NCI-H345 treated with DMSO at 0.1 percent for 48 hours (cell line): ENCODE results near the gene FERMT3.
"Not testable (repeated sequence)": the region's sequence is repeated elsewhere in the genome, so short reads cannot be mapped to it uniquely, and the experiment has no call there.

ENCODE experiments used
- DNase-seq: peaks from one replicate; lab custom pipeline; 2025; ENCODE audit not compliant: unreplicated experiment; lab: John Stamatoyannopoulos, UW

The FERMT3 gene

DNA sequence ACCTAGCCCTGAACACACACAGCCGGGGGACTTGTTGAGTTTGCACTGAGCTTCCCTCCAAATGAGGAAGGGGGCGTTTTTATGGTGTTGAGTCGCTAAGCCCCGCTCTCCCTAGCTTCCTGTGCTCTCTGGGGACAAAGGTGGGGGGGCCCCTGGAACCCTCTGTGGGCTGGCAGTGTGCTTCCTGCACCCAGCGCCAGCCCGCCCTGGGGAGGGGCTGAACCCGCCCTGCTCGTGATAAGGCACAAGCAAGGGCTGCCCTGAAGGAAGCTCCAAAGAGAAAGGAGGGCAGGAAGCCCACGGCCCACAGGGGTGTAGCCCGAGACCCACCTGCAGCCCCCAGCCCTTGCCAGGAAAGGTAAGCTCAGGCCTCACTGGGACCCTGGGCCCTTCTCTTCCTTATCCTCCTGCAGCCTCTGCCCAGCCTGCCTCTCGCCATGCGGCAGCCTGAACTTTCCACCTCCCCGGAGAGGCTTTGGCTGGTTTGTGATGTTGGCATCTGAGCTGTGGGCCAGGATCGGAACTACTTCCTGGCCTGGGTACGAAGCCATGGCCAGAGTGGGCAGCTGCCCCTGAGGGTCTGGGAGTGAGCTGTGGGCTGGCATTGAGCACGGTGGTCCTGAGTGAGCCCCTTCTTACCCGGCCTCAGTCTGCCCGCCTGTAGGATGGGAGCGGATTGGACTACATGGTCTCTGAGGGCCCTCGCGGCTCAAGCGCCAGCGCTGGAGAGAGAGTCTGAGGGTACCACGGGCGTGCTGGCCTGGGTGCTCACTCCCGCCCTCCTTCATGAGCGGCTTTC, at the start of gene FERMT3:
Gene FERMT3, plus strand, starts transcription at position 265 of the 799 bp plus-strand sequence. CDS start 644 bp downstream, outside the sequence.
- no peak for DNase-seq

DNA sequence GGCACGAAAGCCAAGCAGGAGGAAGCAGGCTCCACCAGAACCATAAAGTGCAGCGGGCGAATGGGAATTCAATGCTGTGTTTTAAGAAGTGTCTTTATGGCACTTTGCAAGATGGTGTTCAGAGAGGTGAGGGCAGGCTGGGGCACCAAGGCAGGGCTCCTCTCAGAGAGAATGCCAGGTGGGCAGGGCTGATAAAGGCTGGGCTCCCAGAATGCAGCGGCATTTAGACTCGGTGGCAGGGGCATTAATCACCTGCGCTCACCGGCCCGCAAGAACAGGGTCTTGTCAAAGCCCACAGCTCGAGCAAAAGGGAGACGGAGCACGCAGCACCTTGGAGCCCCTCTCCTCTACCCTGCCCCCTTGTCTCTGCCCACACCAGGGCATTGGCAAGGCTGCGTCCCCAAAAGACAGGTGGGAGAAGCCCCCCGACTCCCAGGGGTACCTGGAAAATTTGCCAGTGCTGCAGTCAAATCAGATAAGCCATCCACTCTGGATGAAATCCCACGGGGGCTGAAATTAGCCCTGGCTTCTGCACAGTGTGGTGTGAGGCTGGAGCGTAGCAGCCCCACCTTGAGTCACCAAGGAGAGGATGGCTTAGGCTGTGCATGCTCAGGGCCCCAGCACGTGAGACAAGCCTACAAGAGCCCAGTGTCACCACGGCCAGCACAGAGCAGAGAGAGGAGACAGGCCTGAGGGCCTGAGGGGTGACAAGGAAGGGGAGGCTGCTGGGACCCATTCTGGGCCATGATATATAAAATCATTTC, 48.7 kb upstream of the FERMT3 start:
- DNase-seq = no peak

DNA sequence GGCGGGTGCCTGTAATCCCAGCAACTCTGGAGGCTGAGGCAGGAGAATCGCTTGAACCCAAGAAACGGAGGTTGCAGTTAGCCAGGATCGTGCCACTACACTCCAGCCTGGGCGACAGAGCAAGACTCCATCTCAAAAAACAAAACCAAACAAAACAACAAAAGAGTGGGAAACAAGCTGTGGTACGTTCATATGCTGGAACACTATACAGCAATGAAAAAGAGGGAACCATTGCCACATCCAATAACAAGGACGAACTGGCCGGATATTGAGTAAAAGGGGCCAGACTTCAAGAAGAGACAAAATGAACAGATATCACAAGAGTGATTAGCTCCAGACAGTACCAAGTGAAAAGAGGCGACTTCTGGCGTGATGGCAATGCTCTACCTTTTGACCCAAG, 45.5 kb upstream of the FERMT3 start:
- DNase-seq = no peak

DNA sequence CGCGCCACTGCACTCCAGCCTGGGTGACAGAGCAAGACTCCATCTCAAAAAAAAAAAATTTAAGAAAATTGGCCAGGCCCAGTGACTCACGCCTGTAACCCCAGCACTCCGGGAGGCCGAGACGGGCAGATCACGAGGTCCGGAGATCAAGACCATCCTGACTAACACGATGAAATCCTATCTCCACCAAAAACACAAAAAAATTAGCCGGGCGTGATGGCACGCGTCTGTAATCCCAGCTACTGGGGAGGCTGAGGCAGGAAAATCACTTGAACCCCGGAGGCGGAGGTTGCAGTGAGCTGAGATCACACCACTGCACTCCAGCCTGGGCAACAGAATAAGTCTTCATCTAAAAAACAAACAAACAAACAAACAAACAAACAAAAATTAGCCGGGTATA, 43.8 kb upstream of the FERMT3 start:
- not testable (repeated sequence) for DNase-seq

DNA sequence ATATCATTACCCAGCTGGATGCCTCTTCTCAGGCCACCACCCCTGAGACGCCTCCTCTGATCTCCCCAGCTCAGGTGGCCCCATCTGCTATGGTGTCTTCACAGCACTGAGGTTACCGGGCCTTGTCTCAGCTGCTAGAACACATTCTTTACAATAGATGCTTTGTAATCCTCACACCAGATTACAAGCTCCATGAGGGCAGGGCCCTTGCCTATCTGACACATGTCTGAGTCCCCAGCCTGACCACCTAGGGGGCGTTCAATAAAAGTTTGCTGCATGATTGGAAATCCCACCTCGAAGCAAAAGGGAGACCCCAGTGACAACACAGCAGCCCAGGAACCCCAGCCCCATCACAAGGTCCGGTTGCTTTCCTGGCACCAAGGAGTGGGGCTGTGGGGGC, 42.6 kb upstream of the FERMT3 start:
- no peak for DNase-seq

DNA sequence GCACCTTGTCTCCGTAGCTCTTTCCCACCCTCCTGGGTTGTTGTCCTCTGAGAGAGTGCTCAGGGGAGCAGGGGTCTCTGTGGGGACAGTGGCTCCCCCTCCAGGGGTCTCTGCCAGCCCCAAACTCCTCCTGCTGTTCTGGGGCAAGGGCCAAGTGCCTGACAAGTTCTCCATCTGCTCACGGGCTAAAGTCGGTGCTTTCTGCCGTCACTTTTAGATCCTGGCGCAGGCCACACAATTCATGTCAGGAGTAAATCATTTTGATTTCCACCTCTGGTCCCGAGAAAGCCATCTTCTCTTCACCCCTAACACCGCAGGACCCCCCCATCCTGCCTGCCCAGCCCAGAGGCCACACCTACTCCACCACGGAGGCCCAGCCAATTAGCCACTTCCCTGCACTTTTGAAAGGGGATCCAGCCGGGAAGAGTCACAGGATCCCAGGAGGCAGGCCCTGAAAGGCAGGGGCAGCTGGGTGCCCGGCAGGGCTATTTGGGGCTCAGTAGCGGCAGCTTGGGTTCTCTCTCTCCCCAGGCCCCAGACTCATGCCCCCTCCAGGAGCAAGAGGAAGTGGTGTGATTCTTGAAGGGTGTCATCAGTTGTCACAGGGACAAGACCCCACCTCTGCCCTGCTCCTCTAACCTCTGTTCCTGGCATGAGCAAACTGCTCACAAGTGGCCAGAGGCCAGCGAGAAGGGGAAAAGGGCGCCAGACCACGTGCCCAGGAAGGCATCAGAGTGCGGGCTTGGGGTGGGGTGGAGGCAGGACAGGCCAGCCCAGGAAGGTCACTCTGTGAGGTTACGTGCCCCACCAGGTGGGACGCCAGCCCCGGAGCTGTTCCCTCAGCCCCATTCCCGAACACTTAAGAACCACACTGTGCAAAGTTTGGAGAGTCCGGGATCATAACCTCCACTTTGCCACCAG, 41.9 kb upstream of the FERMT3 start:
- no peak for DNase-seq

DNA sequence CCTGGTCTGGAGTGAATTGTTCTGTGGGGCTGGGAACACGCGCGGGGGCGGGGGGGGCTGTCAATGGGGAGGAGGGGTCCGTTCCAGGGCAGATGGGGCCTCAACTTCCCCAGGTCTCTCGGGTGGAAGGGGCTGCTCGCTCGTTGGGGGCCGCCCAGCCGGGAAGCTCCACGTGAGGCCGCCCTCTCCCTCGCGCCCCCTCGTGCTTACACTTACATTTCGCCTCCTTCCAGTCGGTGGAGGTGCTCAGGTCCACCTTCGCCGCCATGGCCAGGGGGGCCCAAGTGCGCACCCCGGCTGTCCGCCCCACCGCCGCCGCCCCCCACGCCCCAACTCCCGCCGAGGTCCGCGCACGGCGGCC, 41.1 kb upstream of the FERMT3 start:
- DNase-seq = no peak

DNA sequence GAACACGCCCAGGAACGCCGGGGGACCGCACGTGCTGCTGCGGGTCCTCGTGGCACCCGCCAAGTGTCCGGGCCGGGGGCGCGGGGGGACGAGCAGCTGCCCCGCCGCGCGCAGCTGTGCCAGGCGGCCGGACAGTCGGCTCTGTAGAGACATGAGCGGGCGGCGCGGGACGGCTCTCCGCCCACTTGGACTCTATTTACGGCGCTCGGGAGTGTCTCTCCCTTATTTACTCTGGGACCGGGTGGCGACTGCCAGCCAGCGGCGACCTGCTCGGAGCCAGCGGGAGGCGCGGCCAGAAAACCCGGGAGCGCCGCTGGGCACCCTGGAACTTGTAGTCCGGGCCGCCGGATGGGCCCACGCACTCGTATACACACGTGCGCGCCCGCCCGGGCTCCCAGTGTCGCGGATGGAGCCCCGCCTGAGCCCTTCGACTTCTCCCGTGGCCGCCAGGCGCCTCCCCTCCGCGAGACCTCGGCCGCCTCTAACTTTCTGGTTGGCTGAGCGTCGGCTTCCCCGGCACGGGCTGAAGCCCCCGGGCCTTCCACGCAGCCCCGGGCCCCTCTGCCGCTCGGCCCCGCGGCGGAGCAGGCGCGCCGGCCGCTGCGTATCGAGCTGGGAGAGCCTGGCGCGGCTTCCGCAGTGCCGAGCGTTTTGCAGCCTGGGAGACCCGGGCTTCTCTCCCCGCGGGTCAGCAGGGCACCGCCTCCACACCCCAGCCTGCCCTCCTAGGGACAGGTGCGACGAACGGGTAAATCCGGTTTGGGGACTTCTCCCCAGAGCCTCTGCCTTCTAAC, 40.5 kb upstream of the FERMT3 start, which contains the start of gene MACROD1:
Gene MACROD1, minus strand, starts transcription at position 272 of the 794 bp plus-strand sequence. Its CDS starts 119 bp downstream, at position 153.
- peak; percentile 50 for DNase-seq

DNA sequence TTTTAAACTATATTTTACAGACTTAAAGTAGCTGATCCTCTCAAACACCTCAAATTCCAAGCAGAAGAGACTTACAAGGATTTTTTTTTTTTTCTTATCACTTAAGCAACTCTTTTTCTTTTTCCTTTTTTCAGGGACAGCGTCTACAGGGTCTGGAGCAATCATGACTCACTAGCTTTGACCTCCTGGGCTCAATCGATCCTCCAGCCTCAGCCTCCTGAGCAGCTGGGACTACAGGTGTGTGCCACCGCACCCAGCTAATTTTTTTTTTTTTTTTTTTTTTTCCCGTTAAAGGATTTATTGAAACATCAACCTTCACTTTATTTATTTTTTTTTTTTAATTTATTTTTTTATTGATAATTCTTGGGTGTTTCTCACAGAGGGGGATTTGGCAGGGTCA, 36.1 kb upstream of the FERMT3 start:
- DNase-seq = no peak

DNA sequence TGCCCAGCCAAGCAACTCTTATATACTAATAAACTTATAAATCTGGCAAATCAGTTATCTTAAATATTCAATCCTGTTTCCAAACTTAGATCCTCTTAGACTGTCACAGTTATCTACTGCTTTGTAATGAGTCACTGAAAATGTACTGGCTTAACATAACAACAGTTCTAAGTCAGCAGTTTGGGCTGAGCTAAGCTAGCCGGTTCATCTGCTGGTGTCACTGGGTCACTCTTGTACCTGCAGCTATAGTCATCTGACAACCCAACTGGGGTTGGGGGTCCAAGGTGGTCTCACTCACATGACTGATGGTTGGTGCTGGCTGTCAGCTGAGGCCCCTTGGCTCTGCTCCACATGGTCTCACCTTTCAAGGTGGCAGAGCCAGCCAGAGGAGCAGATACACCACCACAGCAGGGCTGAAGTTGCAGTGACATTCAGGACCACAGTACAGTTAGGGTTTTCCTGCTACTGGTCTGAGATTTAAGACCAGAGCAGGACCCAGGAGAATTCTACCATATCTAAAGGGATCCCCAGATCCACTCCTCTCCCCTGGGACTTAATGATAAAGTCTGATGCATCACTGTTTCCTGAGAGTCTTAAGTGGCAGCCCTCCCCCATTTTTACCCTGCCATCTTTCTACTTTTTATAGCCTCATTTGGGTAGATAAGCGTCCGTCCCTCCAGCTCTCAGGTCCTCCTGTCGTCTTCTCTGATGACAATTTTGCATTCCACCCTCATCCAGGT, 32.7 kb upstream of the FERMT3 start:
- no peak for DNase-seq

DNA sequence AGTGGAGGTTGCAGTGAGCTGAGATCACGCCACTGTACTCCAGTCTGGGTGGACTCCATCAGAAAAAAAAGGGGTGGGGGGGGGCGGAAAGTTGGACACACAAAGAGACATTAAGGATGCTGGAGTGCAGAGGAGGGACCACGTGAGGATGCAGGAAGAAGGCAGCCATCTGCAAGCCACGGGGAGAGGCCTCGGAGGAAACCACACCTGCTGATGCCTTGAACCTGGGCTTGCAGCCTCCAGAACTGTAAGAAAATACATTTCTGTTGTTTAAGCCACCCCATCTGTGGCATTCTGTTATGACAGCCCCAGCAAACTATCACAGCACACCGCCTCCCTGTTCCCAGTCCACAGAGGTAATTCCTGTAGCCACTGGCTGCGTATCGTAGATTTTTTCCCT, 29.8 kb upstream of the FERMT3 start:
- DNase-seq = no peak

DNA sequence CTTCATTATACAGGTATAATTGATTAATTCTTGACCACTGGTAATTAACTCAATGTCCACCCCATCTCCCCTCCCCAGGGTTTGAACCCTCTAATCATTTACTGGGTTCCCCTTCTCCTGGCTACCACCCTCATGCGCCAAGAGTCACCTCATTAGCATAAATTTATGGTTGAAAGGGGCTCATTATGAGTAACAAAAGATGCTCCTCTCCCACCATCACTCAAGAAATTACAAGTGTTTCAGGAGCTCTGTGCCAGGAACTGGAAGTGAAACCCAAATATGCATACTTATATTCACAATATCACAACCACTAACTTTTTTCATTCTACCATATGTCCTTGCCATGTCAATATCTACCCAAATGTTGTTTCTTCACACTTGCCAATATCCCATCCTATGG, 28.3 kb upstream of the FERMT3 start:
- DNase-seq = no peak

DNA sequence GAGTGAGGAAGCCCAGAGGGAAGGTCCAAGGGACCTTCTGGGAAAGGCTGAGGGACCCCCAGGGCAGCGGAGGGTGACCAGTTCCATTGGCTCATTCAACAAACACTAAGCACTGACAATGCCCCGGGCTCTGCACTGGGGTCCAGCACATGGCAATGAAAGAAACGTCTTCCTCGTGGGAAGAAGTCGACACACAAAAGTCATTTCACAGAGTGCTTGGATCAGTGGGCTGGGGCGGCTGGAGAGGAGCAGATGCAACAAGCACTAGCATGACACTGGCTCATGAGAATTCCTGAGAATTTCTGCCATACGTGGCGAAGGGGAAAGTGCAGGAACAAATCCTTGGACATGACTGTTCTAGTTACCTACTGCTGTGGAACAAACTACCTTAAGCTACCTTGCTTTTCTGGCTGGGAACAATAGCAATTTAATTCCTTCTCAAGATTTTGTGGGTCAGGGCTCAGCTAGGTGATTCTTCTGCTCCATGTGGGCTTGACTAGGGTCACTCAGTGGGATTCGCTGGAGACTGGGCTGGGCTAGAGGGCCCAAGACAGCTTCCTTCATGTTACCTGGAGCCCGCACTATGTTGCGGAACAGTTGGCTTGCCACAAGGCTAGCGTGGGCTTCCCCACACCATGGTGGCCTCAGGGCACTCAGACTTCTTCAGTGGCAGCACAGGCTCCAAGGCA, 27.4 kb upstream of the FERMT3 start:
- no peak for DNase-seq

DNA sequence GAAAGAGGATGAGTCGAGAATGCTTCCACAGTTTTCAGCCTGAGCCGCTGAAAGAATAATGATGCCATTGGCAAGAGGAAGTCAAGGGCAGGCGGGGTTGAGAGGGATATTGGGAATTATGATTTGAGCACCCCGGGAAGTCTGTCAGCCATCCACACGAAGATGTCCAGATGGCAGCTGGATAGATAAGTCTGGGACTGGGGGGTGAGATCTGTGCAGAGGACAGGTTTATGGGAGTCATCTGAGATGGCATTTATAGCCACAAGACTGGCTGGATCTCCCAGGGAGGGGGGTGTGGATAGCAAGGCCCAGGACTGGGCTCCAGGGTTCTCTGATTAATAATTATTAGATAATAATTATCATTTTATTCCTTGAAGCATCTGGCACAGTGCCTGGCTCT, 25.6 kb upstream of the FERMT3 start:
- no peak for DNase-seq

DNA sequence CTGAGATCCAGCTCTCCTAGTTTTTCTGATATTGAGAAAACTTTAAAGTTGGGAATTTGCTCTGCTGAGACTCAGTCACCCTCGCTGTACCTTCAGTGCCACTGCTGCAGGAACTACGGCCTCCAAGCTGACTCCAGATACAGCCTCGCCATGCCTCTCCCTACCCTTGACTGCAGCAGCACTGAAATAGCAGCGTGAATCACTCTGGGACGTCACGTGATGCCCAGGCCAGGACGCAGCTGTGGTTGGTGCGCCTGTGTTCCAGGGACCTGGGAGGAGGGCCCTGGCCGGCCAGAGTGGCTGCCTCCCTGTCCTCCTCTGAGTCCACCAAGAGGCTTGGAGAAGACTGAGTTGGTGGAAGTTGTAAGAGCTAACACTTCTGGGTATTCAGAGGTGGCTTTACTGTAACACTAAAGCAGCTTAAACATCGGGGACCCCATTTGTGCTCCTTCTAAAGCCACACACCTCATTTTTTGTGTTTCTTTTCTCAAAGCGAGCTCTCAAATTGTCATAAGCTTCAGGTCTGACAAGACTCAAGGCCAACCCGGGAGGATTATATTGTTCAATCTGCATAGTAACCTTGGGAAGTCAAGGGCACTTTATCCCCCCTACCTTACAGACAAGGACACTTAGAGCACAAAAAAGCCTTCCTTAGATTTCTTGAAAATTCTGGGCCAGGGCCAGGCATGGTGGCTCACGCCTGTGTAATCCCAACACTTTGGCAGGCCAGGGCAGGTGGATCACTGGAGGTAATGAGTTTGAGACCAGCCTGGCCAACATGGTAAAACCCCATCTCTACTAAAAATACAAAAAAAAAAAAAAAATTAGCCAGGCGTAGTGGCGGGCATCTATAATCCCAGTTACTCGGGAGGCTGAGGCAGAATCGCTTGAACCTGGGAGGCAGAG, 24.8 kb upstream of the FERMT3 start:
- peak; percentile 22 for DNase-seq

DNA sequence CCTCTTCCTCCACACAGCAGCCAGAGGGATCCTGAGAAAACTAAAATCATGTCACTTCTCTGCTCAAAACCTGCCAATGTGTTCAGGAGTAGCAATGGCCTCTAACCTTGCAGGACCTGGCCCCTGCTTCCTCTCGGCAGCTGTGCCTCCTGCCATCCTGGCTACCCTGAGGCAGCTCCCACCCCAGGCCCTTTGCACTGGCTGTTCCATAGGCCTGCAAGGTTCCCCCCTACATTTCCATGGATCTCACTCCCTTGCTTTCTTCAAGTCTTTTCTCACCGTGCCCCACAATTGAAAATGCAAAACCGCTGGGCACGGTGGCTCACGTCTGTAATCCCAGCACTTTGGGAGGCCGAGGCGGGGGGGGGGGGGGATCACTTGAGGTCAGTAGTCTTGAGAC, 22.6 kb upstream of the FERMT3 start:
- DNase-seq = no peak

DNA sequence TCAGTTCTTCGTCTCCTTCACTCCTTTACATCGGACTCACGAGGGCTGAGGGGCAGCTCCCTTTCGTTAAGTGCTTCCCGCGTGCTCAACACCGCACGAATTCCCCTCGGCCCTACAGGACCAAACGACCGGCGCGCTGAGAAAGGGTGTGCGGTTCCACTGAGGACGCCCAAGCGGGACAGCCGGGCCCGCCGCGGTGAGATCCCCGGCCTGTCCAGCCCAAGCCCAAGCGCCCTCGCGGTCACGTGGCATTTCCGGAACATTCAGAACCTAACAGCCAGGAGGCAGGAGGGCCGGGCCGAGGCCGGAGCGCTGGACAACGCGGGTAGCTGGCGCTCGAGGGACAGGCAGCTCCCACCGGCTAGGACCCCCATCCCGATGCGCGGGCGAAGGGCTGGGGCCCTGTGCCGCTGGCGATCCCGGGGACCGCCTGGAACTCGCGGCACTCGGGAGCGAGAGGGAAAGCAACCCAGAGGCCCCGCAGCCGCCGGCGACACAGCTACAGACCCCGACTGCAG, 21.3 kb upstream of the FERMT3 start:
- peak; percentile 18 for DNase-seq
